Endothelial cell of umbilical vein (primary cell): ENCODE measurements around the gene CD300LD. TPM values are rescaled to one million over a fixed set of nuclear protein-coding genes. Genes with fewer than 3 reads are reported as not detected.

ENCODE experiments used
- BruUV-seq: library from RNA; stranded (reverse); fragments of 400-500 nt; replicated peaks from 2 replicates; lab custom pipeline; 2021; lab: Mats Ljungman, UMichigan
- CTCF ChIA-PET: fragments of 300-600, 350-600 bp; sonication (Branson Sonifier 250); formaldehyde crosslinking; loops from one replicate; lab custom pipeline; 2021; ENCODE audit warnings: antibody characterized with exemption, inconsistent platforms; lab: Charles Lee
- POLR2A ChIA-PET: fragments of 300-600, 350-600 bp; sonication (Branson Sonifier 250); formaldehyde crosslinking; loops from one replicate; lab custom pipeline; 2021; ENCODE audit warnings: antibody characterized with exemption, inconsistent platforms; lab: Charles Lee
- DNase-seq: peaks from one replicate; pipeline ENCODE4 v3.0.0-alpha.2; 2011; ENCODE audit warnings: low read depth, low spot score
- FAIRE-seq: peaks from 2 replicates; lab custom pipeline; 2011; peaks lifted over from hg19 to GRCh38; lab: Jason Lieb, UNC
- H2AFZ ChIP-seq: 2 replicates; pipeline ENCODE4 v1.6.0; 2012; ENCODE audit warnings: low read depth, low read length, control low read depth, inconsistent platforms
- H3K27ac ChIP-seq: 2 replicates; pipeline ENCODE4 v1.5.1; 2011; ENCODE audit warnings: low read depth, mild to moderate bottlenecking, control low read depth, low read length, moderate library complexity; ENCODE audit not compliant: insufficient read depth
- H3K27me3 ChIP-seq, 2 experiments: 2 replicates each; pipeline versions ENCODE4 v1.6.0 to v1.6.1; 2011; ENCODE audit warnings: low read length in 2 of 2, mixed read lengths in 1 of 2; ENCODE audit not compliant: control insufficient read depth in 2 of 2, insufficient read depth in 2 of 2
- H3K36me3 ChIP-seq, 2 experiments: 2 replicates in 1 of 2; 3 replicates in 1 of 2; pipeline ENCODE4 v1.5.1; 2011; ENCODE audit warnings: low read length in 2 of 2, mild to moderate bottlenecking in 1 of 2, moderate library complexity in 1 of 2; ENCODE audit not compliant: control insufficient read depth in 2 of 2, insufficient read depth in 2 of 2; ENCODE audit errors: extremely low read depth in 1 of 2
- H3K4me1 ChIP-seq: 3 replicates; pipeline ENCODE4 v1.5.1; 2011; ENCODE audit warnings: mild to moderate bottlenecking, low read length; ENCODE audit not compliant: control insufficient read depth, insufficient read depth; ENCODE audit errors: extremely low read depth
- H3K4me2 ChIP-seq: 2 replicates; pipeline ENCODE4 v1.6.1; 2011; ENCODE audit warnings: low read length, control low read depth, mixed read lengths; ENCODE audit not compliant: insufficient read depth
- H3K4me3 ChIP-seq, 3 experiments: fragments of 200-600 bp in 1 of 3; sonication (generic), shearing (Covaris generic) in 1 of 3; replicated peaks in 1 of 3; 2 replicates each; pipeline ENCODE4 v1.5.1; 2011 to 2016; ENCODE audit warnings: control low read depth in 3 of 3, low read length in 3 of 3, mild to moderate bottlenecking in 2 of 3, inconsistent platforms in 1 of 3, low read depth in 1 of 3, moderate library complexity in 1 of 3; ENCODE audit not compliant: insufficient read depth in 1 of 3
- H3K79me2 ChIP-seq: 2 replicates; pipeline ENCODE4 v1.6.0; 2012; ENCODE audit warnings: low read length, inconsistent platforms; ENCODE audit not compliant: control insufficient read depth, insufficient read depth
- H3K9ac ChIP-seq: replicated peaks from 2 replicates; pipeline ENCODE3; 2011; ENCODE audit warnings: low read length, control low read depth; ENCODE audit not compliant: insufficient read depth; ENCODE audit errors: extremely low read depth
- H3K9me1 ChIP-seq: replicated peaks from 3 replicates; pipeline ENCODE4 v1.6.0; 2011; ENCODE audit warnings: mild to moderate bottlenecking, low read length; ENCODE audit not compliant: control insufficient read depth, insufficient read depth; ENCODE audit errors: extremely low read depth
- H3K9me3 ChIP-seq: replicated peaks from 2 replicates; pipeline ENCODE4 v1.5.1; 2012; ENCODE audit warnings: low read length, inconsistent platforms; ENCODE audit not compliant: control insufficient read depth, insufficient read depth
- H4K20me1 ChIP-seq: replicated peaks from 2 replicates; pipeline ENCODE3; 2011; ENCODE audit warnings: mild to moderate bottlenecking, low read length; ENCODE audit not compliant: control insufficient read depth, insufficient read depth; ENCODE audit errors: extremely low read depth
- EZH2 ChIP-seq: IDR thresholded peaks from 2 replicates; pipeline ENCODE4 v1.6.1; 2012; ENCODE audit warnings: borderline replicate concordance, low read depth, mild to moderate bottlenecking, moderate library complexity, low read length, inconsistent platforms; ENCODE audit not compliant: severe bottlenecking
- FOS ChIP-seq: IDR thresholded peaks from 2 replicates; pipeline ENCODE4 v1.6.1; 2011; ENCODE audit warnings: mild to moderate bottlenecking, low read length, moderate library complexity, borderline replicate concordance; ENCODE audit not compliant: insufficient read depth
- GATA2 ChIP-seq: IDR thresholded peaks from 2 replicates; pipeline ENCODE4 v1.7.0; 2011; ENCODE audit warnings: low read depth, mild to moderate bottlenecking, moderate library complexity, mixed read lengths, low read length; ENCODE audit not compliant: insufficient read length, insufficient read depth
- JUN ChIP-seq: IDR thresholded peaks from 2 replicates; pipeline ENCODE4 v1.6.1; 2011; ENCODE audit warnings: borderline replicate concordance, low read depth; ENCODE audit not compliant: insufficient read length, insufficient read depth
- MYC ChIP-seq: IDR thresholded peaks from one replicate; pipeline ENCODE4 v1.6.1; 2011; ENCODE audit warnings: mild to moderate bottlenecking, low read depth, low read length
- POLR2A ChIP-seq: IDR thresholded peaks from 2 replicates; pipeline ENCODE4 v1.6.1; 2012; ENCODE audit warnings: low read depth, mild to moderate bottlenecking, control low read depth, low read length
- POLR2AphosphoS5 ChIP-seq: IDR thresholded peaks from 2 replicates; pipeline ENCODE4 v1.6.1; 2012; ENCODE audit warnings: low read depth, mild to moderate bottlenecking, control low read depth, low read length, moderate library complexity; ENCODE audit not compliant: insufficient read depth
- dilution Hi-C: fragments of 300-500 bp; cut with MboI; formaldehyde crosslinking; loops from one replicate; pipeline ENCODE4 v1.15.0; 2019; ENCODE audit warnings: low sequenced_read_pairs; ENCODE audit not compliant: extremely low pct_ligation_motif_present
- intact Hi-C: fragments of 100-400 bp; cut with micrococcal nuclease; formaldehyde crosslinking; loops from one replicate; pipeline ENCODE4 v1.10.0; 2022
- polyA plus RNA-seq, 4 experiments: library from polyadenylated mRNA; depleted of rRNA in 3 of 4; stranded (reverse) in 3 of 4; unstranded in 1 of 4; fragments of >200 nt; gene quantifications; 2 replicates each; pipeline versions ENCODE4 v1.2.1 to v1.2.3, GENCODE V29; 2011 to 2012; ENCODE audit warnings: missing spikeins in 1 of 4
- total RNA-seq: library from RNA; stranded (reverse); gene quantifications from 2 replicates; pipeline ENCODE4 v1.2.3, GENCODE V29; 2021
- TF ChIP-seq, protein P1 (sequence below): IDR thresholded peaks from 2 replicates; pipeline ENCODE4 v1.6.1; 2011; ENCODE audit not compliant: insufficient read depth, insufficient read length
- TF ChIP-seq, protein P2 (sequence below), 2 donors: IDR thresholded peaks; 1 replicate in 1 of 2; 2 replicates in 1 of 2; pipeline ENCODE4 v1.5.1; 2011; ENCODE audit warnings: low read length in 2 of 2, mild to moderate bottlenecking in 2 of 2, moderate library complexity in 2 of 2, control low read depth in 1 of 2, inconsistent platforms in 1 of 2, low read depth in 1 of 2; ENCODE audit not compliant: insufficient read depth in 1 of 2; ENCODE audit errors: extremely low read depth in 1 of 2

Gene CD300LD
- total and polyA plus RNA-seq, 2 donors (not counting 3 experiments of a cell fraction or from before 2014, with no cell fraction given) = not detected

GRCh38 chr17:74536890-74537289, 55.2 kb downstream of the CD300LD start:
- Histone ChIP-seq H3K79me2 (no peaks in the 10 kb centered on the region), H2AFZ (no peak overlapping the region), H3K9ac (no peak overlapping the region), H3K4me3 (no peak overlapping the region), H3K4me1 (no peaks in the 10 kb centered on the region), H3K9me1 (no peaks in the 10 kb centered on the region), H3K27me3 (no peaks in the 10 kb centered on the region), H3K27ac (no peak overlapping the region), H4K20me1 (no peaks in the 10 kb centered on the region), H3K4me2 (no peak overlapping the region), H3K9me3 (no peaks in the 10 kb centered on the region), H3K36me3 (no peaks in the 10 kb centered on the region)
- intact Hi-C loops (no loop called here), dilution Hi-C loops (no loop called here)
- BruUV-seq = no TSS peak
- CTCF ChIA-PET = no interaction called here
- DNase-seq (no peak), FAIRE-seq (no peak)
- TF ChIP-seq JUN (no peak), POLR2AphosphoS5 (no peak), GATA2 (no peak), FOS (no peak), MYC (no peak), EZH2 (no peak), POLR2A (no peak)
- TF ChIP-seq, protein P1, sequence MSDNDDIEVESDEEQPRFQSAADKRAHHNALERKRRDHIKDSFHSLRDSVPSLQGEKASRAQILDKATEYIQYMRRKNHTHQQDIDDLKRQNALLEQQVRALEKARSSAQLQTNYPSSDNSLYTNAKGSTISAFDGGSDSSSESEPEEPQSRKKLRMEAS = no peak
- TF ChIP-seq, protein P2, sequence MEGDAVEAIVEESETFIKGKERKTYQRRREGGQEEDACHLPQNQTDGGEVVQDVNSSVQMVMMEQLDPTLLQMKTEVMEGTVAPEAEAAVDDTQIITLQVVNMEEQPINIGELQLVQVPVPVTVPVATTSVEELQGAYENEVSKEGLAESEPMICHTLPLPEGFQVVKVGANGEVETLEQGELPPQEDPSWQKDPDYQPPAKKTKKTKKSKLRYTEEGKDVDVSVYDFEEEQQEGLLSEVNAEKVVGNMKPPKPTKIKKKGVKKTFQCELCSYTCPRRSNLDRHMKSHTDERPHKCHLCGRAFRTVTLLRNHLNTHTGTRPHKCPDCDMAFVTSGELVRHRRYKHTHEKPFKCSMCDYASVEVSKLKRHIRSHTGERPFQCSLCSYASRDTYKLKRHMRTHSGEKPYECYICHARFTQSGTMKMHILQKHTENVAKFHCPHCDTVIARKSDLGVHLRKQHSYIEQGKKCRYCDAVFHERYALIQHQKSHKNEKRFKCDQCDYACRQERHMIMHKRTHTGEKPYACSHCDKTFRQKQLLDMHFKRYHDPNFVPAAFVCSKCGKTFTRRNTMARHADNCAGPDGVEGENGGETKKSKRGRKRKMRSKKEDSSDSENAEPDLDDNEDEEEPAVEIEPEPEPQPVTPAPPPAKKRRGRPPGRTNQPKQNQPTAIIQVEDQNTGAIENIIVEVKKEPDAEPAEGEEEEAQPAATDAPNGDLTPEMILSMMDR (IDR thresholded peaks at IDR 0.05; ENCODE audit: extremely low read depth in 1 of 2, insufficient read depth in 1 of 2, low read depth in 1 of 2, low read length in 2 of 2) = no peak
- POLR2A ChIA-PET = no interaction called here
